HepG2 (cell line): ENCODE data around the gene NNAT.

Experiments
- ATF2 ChIP-seq: sonication (generic); formaldehyde crosslinking; IDR thresholded peaks from 2 replicates; pipeline ENCODE4 v1.4.0; 2020; ENCODE audit warnings: missing genetic modification reagents
- CTCF ChIP-seq: sonication (generic); formaldehyde crosslinking; IDR thresholded peaks from 2 replicates; pipeline ENCODE4 v1.5.0; 2020; ENCODE audit warnings: mild to moderate bottlenecking, missing genetic modification reagents, moderate library complexity
- EZH2 ChIP-seq: conservative IDR thresholded peaks from 2 replicates; pipeline ENCODE4 v1.6.1; 2012; ENCODE audit warnings: mild to moderate bottlenecking, low read depth, low read length, moderate library complexity
- FOXO1 ChIP-seq: sonication (generic); formaldehyde crosslinking; IDR thresholded peaks from 2 replicates; pipeline ENCODE4 v1.4.0; 2020; ENCODE audit warnings: missing genetic modification reagents
- KMT2B ChIP-seq: IDR thresholded peaks from 2 replicates; pipeline ENCODE4 v1.6.1; 2016; ENCODE audit warnings: missing genetic modification reagents, missing compliant biosample characterization
- NFYB ChIP-seq: sonication (generic); formaldehyde crosslinking; IDR thresholded peaks from 2 replicates; pipeline ENCODE4 v1.4.0; 2020; ENCODE audit warnings: missing genetic modification reagents
- NR2C2 ChIP-seq: sonication (generic); formaldehyde crosslinking; IDR thresholded peaks from 2 replicates; pipeline ENCODE4 v1.4.0; 2020; ENCODE audit warnings: missing genetic modification reagents, mild to moderate bottlenecking, moderate library complexity, borderline replicate concordance
- POLR2AphosphoS5 ChIP-seq: IDR thresholded peaks from 2 replicates; pipeline ENCODE4 v1.6.1; 2012; ENCODE audit warnings: low read depth, low read length
- ZBTB37 ChIP-seq: sonication (generic); formaldehyde crosslinking; IDR thresholded peaks from 2 replicates; pipeline ENCODE4 v1.4.0; 2020; ENCODE audit warnings: mild to moderate bottlenecking, missing genetic modification reagents
- ZNF556 ChIP-seq: sonication (generic); formaldehyde crosslinking; IDR thresholded peaks from 2 replicates; pipeline ENCODE4 v1.4.0; 2020; ENCODE audit warnings: mild to moderate bottlenecking, missing genetic modification reagents, borderline replicate concordance
- TF ChIP-seq, protein P1 (sequence below), 2 experiments: sonication (generic) in 1 of 2; formaldehyde crosslinking in 1 of 2; IDR thresholded peaks; 2 replicates each; pipeline versions ENCODE4 v1.5.1 to v1.6.1; 2011 to 2020; ENCODE audit warnings: borderline replicate concordance in 1 of 2, low read depth in 1 of 2, low read length in 1 of 2, mild to moderate bottlenecking in 1 of 2, missing genetic modification reagents in 1 of 2, moderate library complexity in 1 of 2

DNA sequence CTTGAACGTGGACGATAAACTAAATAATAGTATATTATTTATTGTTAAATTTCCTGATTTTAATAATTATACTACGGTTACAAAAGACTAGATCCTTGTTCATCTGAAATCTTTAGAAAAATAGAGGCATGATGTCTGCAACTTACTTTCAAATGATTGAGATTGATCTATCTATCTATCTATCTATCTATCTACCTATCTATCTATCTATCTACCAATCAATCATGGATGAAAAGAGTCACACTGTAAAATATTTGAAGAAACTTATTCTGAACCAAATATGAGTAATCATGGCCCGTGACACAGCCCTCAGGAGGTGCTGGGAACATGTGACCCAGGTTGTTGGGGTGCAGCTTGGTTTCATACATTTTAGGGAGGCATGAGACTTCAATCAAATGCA is 18.4 kb downstream of the NNAT start:
- TF ChIP-seq POLR2AphosphoS5 (no peak), CTCF (no peak), FOXO1 (CRISPR knock-in tag) (no peak), ATF2 (CRISPR knock-in tag) (no peak), ZNF556 (CRISPR knock-in tag) (no peak), ZBTB37 (CRISPR knock-in tag) (no peak), NFYB (CRISPR knock-in tag) (no peak), KMT2B (CRISPR knock-in tag) (no peak), EZH2 (no peak), NR2C2 (CRISPR knock-in tag) (no peak)
- TF ChIP-seq, protein P1, sequence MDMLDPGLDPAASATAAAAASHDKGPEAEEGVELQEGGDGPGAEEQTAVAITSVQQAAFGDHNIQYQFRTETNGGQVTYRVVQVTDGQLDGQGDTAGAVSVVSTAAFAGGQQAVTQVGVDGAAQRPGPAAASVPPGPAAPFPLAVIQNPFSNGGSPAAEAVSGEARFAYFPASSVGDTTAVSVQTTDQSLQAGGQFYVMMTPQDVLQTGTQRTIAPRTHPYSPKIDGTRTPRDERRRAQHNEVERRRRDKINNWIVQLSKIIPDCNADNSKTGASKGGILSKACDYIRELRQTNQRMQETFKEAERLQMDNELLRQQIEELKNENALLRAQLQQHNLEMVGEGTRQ (IDR thresholded peaks at IDR 0.05; ENCODE audit: low read depth, low read length) = no peak
- TF ChIP-seq, protein P1 (CRISPR knock-in tag; IDR thresholded peaks at IDR 0.05; ENCODE audit: borderline replicate concordance) = no peak
